ENCODE data around the gene TBC1D2B. TPM values are rescaled to one million over a fixed set of nuclear protein-coding genes. Genes with fewer than 3 reads are reported as not detected.

TBC1D2B gene
- total and polyA plus RNA-seq, 4 donors, result 8.4 to 119 (median 22.0) TPM

- Histone ChIP-seq H3K9ac (ENCODE audit: low read depth in 1 of 2, low read length in 2 of 2) (no peak overlapping the region), H3K9me3 (ENCODE audit: control insufficient read depth in 4 of 4, low read length in 3 of 4) (no peaks in the 10 kb centered on the region), H3K4me3 (ENCODE audit: low read depth in 1 of 3, low read length in 3 of 3) (no peak overlapping the region), H3K27ac (ENCODE audit: low read depth in 1 of 2, low read length in 2 of 2) (peak overlapping the region; percentile 69 to 81), H3K27me3 (ENCODE audit: control insufficient read depth in 4 of 4, insufficient read depth in 4 of 4, low read length in 3 of 4) (no peaks in the 10 kb centered on the region), H3K36me3 (ENCODE audit: control insufficient read depth in 4 of 4, insufficient read depth in 3 of 4, low read depth in 1 of 4, low read length in 3 of 4) (peaks cover 3 to 36% (median 28%) of the 10 kb centered on the region in 4 donors), H3K4me1 (ENCODE audit: control insufficient read depth in 4 of 4, insufficient read depth in 4 of 4, low read length in 3 of 4) (peaks cover 7 to 61% (median 50%) of the 10 kb centered on the region in 4 donors)
- no peak for DNase-seq (ENCODE audit: low spot score)
- WGBS, result 66% methylated on average over 2 of the region's 2 CpGs
- TF ChIP-seq ATF3 (IDR thresholded peaks at IDR 0.05) (peak; percentile 40), YY1 (IDR thresholded peaks at IDR 0.05) (no peak), CTCF (IDR thresholded peaks at IDR 0.05; ENCODE audit: low read depth, low read length, missing input control) (no peak), MAX (IDR thresholded peaks at IDR 0.05) (peak; percentile 27), RXRA (IDR thresholded peaks at IDR 0.05) (peak; percentile 86 to 92), NR2F2 (IDR thresholded peaks at IDR 0.05) (no peak), FOXA2 (IDR thresholded peaks at IDR 0.05) (no peak), JUND (IDR thresholded peaks at IDR 0.05) (peak; percentile 30 to 58), ZBTB33 (IDR thresholded peaks at IDR 0.05) (no peak), REST (IDR thresholded peaks at IDR 0.05) (no peak), HNF4A (conservative IDR thresholded peaks at IDR 0.05) (peak; percentile 95 to 98), RAD21 (IDR thresholded peaks at IDR 0.05) (peak; percentile 18 to 51), HNF4G (IDR thresholded peaks at IDR 0.05) (peak; percentile 86), SP1 (IDR thresholded peaks at IDR 0.05) (peak; percentile 77)
Measured at GRCh38 chr15:78020007-78020406, 57.5 kb downstream of the TBC1D2B start.

- Histone ChIP-seq H3K27me3 (ENCODE audit: control insufficient read depth in 4 of 4, insufficient read depth in 4 of 4, low read length in 3 of 4) (no peaks in the 10 kb centered on the region), H3K36me3 (ENCODE audit: control insufficient read depth in 4 of 4, insufficient read depth in 3 of 4, low read depth in 1 of 4, low read length in 3 of 4) (peaks cover 3 to 28% (median 26%) of the 10 kb centered on the region in 4 donors), H3K4me1 (ENCODE audit: control insufficient read depth in 4 of 4, insufficient read depth in 4 of 4, low read length in 3 of 4) (peaks cover 7 to 64% (median 54%) of the 10 kb centered on the region in 4 donors), H3K4me3 (ENCODE audit: low read depth in 1 of 3, low read length in 3 of 3) (no peak overlapping the region), H3K9ac (ENCODE audit: low read depth in 1 of 2, low read length in 2 of 2) (peak overlapping the region; percentile 21 to 88), H3K27ac (ENCODE audit: low read depth in 1 of 2, low read length in 2 of 2) (peak overlapping the region; percentile 69 to 81), H3K9me3 (ENCODE audit: control insufficient read depth in 4 of 4, low read length in 3 of 4) (no peaks in the 10 kb centered on the region)
- 73% methylated on average over 11 of the region's 11 CpGs for WGBS
- DNase-seq (ENCODE audit: low spot score), result no peak
- no peak for TF ChIP-seq ATF3 (IDR thresholded peaks at IDR 0.05)
- TF ChIP-seq HNF4A (conservative IDR thresholded peaks at IDR 0.05), result no peak
- no peak for TF ChIP-seq FOXA1 (IDR thresholded peaks at IDR 0.05)
- no peak for TF ChIP-seq ZBTB33 (IDR thresholded peaks at IDR 0.05)
- no peak for TF ChIP-seq EGR1 (IDR thresholded peaks at IDR 0.05; ENCODE audit: low read depth in 2 of 2)
- no peak for TF ChIP-seq HNF4G (IDR thresholded peaks at IDR 0.05)
- TF ChIP-seq REST (IDR thresholded peaks at IDR 0.05), result no peak
- TF ChIP-seq SP1 (IDR thresholded peaks at IDR 0.05), result no peak
Measured at GRCh38 chr15:78018946-78019644, 58.4 kb downstream of the TBC1D2B start.

Measured in liver (tissue), 9 donors.